Measurements from ENCODE around the gene DSCAM.
"Not testable (repeated sequence)": the region's sequence is repeated elsewhere in the genome, so short reads cannot be mapped to it uniquely, and the experiment has no call there.

Gene DSCAM

DNA sequence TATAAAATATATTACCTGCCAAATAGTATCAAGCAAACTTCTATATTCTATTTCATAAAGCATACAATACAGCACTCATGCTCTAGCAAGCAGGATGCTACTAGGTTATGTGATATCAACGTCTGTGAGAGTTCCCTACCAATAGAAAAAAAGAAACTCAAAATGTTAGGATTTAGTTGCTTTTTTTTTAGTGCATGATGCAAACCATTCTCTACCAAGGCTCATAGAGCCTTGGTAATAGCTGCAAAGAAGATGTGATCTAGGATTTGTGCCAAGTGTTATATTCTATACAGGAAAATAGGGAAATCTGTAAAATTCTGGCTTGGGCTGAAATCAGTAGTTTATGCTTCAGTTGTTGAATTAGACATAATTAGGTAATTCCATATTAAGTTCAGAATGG, 394.4 kb downstream of the DSCAM start:
- no peak for DNase-seq (ENCODE audit: low read depth)

DNA sequence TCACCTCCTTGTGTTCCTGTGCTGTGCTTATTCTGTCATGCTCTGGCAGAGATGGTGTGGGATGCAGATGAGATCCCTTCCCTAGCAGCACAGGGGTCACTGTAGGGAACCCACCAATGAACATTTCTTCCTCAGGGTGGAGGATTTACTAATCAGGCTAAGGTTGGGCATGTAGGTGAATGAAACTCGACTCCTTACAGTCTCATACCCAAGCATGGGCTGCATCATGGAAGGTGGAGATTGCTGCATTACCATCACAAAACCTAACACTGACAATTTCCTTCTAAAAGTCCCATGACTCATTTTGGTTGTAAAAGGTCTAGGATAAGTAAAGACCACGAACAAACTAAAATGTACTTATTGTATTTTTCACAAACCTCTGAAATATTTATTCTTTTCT, 399.9 kb downstream of the DSCAM start:
- DNase-seq (ENCODE audit: low read depth) = no peak

DNA sequence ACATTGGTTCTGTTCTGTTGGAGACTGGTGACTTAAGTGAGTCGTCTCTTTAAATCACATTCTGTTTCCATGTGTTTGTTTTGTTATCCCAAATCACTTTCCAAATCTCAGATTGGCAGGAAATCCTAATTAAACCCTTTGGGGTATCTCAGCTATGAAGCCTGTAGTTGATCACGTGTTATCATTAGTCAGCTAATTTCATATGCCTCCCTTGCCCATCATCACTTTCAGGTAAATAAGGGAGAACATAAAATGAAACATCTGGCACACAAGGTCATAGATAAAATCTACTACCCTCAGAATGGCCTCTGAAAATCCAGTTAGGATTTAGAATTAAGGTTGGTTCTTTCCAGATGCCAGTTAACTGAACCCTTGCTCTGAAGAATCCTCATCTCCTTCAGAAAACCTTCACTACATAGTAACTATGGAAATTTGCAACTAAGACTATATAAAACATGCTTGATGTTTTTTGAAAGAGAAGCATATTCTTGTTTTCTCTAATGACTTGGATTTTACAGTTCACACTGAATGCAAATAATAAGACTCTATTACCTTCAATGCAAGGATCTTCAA, 401.5 kb downstream of the DSCAM start:
- DNase-seq (ENCODE audit: low read depth) = no peak

DNA sequence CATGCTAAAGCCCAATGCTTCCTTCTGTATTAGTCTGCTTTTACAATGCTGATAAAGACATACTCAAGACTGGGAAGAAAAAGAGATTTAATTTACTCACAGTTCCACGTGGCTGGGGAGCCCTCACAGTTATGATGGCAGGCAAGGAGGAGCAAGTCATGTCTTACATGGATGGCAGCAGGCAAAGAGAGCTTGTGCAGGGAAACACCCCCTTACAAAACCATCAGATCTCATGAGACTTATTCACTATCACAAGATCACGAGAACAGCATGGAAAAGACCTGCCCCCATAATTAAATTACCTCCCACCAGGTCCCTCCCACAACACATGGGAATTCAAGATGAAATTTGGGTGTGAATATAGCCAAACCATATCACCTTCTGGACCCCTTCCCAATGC, 407.4 kb downstream of the DSCAM start:
- not testable (repeated sequence) for DNase-seq (ENCODE audit: low read depth)

DNA sequence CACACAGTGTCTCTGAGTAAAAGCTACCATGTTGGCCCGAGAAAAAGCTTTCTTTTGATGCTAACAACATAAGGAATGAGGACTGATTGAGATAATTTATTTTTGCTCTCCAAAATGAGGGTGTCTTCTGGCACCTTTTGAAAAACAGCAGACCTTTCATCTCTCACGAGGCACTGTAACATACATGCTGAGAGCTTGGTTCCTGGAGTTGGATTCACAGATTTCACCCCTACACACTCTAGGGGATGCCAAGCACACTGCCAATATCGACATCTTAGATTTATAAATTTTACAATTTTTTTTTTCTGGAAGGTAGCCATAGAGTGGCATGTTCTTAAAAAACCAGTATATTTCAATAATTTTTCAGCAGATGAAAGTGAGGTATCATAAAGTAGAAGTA, 408.3 kb downstream of the DSCAM start:
- no peak for DNase-seq (ENCODE audit: low read depth)

DNA sequence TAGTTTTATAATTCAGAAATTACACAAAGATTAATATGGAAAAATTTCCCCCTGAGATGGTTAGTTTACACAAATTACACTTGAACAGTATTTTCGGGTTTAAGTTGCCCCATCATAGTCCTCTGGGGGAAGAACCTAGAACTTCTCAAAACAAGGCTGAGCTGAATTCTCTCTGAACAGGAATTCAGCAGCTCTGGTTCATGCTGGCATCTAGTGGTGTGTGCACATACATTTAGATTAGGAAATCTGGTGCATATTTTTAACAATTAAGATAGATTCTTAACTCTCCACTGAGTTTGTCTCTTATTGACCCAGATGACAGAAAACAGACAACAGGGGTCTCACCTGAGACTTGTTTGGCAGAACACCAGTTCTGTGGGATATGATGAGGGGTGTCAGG, 410.7 kb downstream of the DSCAM start:
- DNase-seq (ENCODE audit: low read depth) = no peak

DNA sequence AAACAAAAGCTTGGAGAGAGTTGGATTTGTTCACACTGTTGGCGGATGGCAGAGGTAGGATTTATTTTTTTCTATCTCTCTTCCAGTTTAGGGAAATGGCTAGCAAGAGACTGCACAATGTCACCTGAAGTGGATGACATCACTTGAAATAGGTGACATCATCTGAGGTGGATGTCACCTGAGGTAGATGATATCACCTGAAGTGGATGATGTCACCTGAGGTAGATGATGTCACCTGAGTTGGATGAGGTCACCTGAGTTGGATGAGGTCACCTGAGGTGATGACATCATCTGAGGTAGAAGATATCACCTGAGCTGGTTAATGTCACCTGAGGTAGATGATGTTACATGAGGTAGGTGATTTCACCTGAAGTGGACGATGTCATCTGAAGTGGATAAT, 413.4 kb downstream of the DSCAM start:
- DNase-seq (ENCODE audit: low read depth) = no peak

DNA sequence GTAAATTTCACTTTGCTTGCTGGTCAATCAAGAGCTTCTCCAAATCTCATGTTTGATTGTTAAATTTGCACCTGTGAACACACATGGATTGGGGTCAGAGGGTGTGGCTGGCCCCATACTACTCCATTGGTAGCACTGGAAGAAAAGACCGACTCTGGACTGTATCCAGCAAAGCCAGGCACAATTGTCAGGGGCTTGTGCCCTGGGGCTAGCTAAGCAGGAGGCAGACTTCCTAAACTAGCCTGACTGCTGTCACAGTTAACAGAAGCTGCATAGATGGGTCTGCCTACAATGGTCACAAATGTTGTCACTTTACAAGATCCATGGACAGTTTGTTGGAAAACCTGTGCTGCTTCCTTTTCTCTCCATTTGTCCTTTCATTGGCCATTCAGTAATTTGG, 421.0 kb downstream of the DSCAM start:
- no peak for DNase-seq (ENCODE audit: low read depth)

DNA sequence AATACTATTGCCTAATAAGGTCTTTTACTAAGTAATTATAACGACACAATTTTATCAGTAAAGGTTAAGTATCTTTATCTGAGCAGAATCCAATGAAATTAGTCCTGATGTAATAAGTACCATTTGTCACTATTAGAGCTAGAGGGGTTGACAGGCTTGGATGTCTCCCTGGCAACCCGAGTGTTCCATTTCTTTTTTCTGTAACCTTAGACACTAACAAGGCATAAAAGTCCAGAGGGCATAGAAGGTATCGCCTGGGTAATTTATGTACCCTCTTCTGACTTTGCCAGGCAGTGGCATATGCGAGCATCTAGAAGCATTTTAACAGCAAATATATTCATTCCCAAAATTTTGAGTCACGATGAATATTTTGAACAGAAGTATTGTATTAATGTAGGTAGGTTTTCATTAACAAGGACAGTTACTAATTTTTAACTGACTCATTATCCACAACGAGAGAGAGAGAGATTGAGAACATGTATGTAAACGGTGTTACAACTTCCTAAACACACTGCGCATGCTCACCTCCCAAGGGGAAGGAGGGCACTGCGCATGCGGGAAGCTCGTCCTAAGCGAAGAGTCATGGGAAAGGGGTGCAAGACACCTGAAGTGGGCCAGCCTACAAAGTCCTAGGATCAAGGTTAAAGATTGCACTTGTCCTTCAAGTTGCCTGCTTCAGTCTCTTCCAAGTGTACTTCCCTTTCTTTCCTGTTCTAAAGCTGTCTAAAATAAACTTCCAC, 423.9 kb downstream of the DSCAM start:
- no peak for DNase-seq (ENCODE audit: low read depth)

DNA sequence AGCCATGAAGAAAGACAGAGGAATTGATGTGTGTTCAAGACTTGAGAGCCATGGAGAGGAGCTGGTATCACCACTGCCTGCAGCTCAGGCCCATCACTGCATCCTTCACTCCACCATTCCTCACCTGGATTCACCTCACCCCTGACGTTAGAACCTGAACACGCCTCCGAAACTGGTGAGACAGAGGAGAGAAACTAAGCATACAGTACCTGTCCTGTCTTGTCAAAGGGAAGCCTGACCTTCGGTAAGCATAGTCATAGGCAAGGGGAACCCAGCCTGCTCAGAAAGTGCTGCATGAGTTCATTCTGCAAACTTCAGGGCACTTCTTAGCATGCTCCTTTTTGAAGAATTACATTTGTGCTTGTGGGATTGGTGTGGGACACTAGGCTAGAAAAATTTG, 425.8 kb downstream of the DSCAM start:
- DNase-seq (ENCODE audit: low read depth) = no peak

DNA sequence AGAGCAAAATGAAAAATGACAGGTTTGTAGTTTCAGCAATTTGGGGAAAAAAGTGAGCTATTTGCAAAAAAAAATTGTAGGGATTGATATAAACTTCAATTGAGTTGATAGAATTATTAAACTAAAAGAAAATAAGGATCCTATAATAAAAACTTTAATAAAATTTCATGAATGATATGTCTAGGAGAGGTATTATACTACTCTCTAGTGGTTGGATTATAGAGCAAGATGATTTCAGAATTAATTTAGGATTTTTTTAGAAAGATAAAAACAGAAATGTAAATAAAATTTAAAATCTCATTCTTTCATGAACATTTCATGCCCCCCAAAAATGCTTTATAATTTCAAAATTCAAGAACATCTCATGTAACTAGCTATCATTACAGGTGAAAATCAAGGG, 430.4 kb downstream of the DSCAM start:
- no peak for DNase-seq (ENCODE audit: low read depth)

DNA sequence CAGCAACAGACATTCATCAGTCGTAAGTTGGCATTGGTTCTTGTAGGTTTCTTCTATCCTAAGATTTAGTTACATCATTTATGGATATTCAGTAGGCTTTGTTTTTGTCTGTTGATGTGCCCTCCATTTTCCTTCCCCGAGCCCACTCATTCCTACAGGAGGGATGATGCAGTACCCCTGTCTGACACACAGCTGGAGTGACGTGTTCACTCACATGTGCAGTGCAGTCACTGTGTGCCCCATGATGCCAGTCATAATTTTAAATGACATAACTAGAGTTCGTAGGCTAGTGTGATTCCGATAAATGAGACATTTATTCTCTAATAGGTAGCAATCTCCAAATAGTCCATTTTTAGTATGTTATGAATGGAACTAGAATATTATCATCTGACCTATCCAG, 438.4 kb downstream of the DSCAM start:
- DNase-seq (ENCODE audit: low read depth) = no peak

DNA sequence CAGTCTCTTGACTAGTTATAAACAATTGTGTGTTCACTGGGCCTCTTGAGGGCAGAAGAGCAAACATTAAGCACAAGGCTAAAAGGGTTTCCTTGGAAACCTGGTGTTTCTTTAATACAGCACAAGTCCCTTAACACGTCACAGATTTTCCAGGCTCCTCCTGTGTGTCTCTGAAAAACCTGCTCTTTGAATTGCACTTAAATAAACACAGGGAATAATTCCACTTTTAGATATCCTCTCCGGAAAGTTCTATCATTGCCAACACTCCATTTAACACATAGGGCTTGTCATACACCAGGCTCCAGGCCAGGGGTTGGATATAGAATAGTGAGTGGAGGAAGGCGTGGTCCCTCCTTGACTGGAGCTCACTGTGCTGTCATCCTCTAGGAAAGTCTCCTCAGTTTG, 442.6 kb downstream of the DSCAM start:
- no peak for DNase-seq (ENCODE audit: low read depth)

DNA sequence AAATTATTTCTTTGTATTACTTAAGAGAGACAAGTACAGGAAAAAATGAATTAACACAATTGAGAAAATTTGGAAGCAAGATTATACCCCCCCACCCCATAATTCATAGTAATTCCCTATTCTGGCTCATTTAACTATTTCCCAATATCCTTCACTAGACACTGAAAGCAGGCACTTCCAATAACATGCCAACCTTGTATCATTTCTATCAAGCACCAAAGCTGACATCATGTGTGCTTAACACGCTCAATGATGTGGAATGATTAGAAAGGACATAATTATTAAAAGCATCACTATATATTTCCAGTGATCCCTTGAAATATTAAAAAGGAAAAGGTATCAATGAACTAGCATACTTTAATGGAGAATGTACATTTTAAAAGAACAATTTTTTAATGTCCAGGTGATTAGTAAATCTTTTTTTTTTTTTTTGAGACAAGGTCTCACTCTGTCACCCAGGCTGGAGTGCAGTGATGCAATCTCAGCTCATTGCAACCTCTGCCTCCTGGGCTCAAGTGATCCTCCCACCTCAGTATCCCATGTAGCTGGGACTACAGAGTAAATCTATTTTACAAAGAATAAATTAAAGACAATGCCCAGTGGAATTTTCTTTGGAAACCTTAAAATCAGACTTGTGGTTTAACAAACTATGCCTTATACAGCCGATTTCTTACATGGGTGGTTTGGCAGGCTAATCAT, 443.9 kb downstream of the DSCAM start:
- no peak for DNase-seq (ENCODE audit: low read depth)

DNA sequence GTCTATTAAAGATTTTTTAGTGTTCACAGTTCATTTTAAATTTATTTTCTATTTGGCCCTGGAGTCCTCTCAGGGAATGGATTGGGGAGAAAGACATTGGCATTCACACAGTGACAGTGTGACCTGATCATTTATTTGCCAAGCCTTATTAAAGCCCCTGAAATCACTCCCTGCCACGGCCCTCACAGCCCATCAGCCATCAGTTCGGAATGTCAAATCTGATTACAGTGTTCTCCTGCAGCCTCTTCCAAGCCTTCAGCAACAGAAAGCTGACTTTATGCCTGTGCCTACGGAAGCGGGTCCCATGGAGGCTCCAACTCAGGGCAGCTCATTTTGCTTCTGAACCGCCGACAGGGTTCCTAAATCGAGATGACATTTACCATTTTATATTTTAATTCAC, 451.2 kb downstream of the DSCAM start:
- DNase-seq (ENCODE audit: low read depth) = no peak

DNA sequence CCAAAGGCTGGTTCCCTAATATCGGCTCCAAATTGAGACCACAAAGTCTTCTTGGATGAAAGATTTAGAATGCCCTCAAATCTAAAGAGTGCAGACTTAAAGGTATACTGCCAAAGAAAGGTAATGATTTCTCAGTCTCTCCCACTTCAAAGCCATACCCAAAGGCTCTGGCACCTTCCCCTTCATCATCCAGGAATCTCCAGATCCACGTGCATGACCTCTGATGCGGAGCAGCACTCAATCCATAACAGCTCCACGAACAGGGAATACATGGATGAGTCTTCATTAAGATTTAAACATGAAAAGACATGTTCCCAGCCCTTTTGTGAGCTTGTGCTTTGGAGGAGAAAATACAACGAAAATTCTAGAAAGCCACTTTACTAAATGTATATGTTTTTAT, 453.9 kb downstream of the DSCAM start:
- no peak for DNase-seq (ENCODE audit: low read depth)

DNA sequence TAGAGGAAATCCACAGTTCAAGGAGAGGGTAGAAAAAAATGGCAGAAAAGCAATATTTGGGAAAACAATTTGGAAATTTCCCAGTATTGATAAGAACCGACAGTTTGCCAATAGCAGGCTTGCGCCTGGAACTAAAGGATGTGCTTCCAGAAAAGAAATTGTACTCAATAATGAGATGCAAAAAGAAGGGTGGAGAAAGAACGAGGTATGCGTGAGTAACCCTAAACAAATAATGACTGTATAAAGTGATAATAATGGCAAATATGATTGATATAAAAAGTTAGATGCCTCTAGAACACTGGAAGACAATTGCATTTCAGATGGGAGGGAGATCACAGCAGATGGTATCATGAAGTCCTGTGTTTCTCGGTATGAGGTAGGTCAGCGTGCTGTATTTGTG, 458.9 kb downstream of the DSCAM start:
- DNase-seq (ENCODE audit: low read depth) = no peak

DNA sequence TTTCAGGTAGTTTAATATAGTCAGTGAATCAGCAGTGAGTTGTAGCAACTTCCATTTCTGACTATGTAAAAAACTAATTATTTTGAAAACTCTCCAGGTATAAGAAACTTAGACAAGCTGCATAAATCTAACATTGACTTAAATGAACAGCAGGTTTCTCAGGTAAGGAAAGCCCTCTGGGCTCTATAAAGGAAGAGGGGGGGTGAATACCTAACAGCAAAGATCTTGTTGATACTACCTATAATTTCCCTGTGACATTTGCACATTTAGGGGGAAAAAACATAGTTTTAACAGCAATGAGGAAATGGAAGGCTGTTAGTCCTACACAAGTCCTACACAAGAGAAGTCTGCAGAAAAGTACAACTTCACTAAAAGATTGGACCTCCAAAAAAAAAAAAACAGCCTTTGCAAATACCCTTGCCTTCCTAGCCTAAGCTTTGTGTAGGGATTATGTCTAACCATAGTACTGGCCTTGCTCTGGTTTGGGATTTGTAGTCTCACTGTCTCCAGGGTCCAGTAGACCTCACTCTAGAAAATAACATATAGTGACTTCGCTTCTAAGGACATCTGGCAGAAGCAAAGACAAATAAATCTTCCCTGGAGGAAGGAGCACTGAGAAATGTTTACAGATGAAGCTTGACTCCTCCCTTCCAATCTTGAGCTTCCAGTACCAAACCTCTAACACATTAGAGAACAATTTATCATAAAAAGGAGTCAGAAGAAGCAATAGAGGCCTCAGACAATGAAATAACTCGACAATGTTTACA, 459.8 kb downstream of the DSCAM start:
- no peak for DNase-seq (ENCODE audit: low read depth)

DNA sequence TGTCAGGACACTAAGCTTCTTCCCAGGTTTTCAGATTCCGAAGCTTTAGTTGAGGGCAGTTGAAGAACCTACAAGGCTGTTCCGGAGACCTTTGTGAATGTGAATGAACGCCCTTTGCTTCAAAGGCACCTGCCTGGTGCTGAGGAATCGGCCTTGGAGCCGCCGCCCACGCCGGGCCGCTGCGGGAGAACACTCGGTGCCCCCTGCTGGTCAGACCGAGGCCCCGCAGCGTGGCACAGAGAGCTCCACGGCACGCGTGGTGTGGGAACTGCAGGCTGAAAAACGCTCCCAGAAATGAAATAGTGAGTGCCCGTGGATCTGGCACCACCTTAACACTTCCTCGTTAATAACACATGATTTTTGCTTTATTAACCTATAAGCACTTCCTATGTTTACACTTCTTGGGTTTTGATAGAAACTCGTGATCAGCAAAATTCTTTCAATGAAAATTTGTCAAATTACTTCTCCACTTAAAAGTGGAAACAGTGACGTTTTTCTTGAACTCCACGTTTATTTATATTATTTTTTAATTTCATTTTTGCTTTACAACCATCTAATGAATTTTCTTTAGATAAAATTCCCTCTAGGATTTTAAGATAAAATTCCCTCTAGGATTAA, 460.6 kb downstream of the DSCAM start:
- peak; percentile 49 for DNase-seq (ENCODE audit: low read depth)

DNA sequence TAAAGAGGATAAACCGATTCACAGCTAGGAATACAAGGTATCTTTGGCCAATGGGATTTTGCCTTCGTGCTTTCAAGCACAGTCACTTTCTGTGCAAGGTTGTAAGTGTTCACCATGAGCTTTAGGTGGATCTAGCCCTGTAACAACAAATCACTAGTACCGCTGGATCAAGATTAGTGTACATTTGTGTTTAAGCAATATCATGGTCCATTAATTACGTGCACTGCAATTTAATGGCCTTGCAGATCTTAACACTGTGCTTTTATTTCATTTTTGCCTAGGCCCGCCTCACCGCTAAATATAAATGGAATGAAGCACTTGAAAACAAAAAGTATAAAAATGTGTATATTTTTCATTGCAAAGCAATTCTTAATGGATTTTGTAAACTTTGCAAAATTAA, 461.1 kb downstream of the DSCAM start:
- DNase-seq (ENCODE audit: low read depth) = no peak

DNA sequence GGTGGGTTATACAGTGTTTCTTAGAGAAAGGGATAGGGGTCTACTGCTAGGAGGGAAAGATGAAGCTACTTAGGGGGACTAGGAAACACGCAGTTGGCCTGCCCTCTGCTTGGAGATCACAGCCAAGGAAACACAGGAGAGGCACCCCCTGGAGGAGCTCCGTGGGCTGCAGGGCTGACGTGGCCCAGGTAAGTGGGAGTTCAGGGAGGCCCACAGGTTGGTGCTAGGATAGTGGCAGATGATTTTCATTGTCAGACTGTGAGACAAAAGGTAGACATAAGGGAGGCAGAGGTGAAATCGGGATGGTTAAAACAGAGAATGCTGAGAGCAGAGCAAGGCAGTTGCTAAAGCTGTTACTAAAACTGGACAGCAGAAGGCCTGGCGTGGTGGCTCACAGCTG, 463.0 kb downstream of the DSCAM start:
- no peak for DNase-seq (ENCODE audit: low read depth)

DNA sequence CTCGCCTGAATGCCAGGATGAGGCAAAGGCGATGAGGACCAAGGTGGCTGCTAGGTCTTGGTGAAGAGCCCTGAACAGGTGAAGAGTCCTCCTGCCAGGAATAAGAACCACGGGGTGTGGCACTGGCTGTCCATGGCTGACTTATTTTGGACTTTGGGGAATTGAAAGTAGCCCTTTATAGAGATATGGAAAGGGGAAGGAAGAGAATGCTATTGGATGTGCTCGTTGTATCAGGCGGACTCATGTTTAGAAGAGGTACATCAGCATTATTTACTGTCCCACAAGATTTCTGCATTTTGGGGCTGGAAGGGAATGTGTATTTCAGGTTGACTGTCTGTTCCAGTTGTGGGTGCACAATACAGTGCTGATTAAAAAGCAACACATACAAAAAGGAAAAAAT, 465.8 kb downstream of the DSCAM start:
- DNase-seq (ENCODE audit: low read depth) = no peak

Measured in activated T-cell treated with anti-CD3 and anti-CD28 coated beads for 48 hours (primary cell).